HL-60 (cell line): ENCODE results near the gene CYP2R1.

ENCODE experiments used
- DNase-seq, 2 experiments: peaks; one replicate each; pipeline ENCODE4 v3.0.0-alpha.2; 2010 to 2020; ENCODE audit warnings: low read depth in 1 of 2, low spot score in 1 of 2
- H3K27ac ChIP-seq: fragments of 250-450 bp; sonication (Bioruptor Pico); replicated peaks from 2 replicates; pipeline ENCODE4 v1.5.1; 2020; ENCODE audit warnings: mild to moderate bottlenecking, moderate library complexity
- H3K27me3 ChIP-seq: fragments of 250-450 bp; sonication (Bioruptor Pico); 2 replicates; pipeline ENCODE4 v1.5.1; 2021; ENCODE audit warnings: mild to moderate bottlenecking, moderate library complexity; ENCODE audit not compliant: insufficient read depth, poor library complexity, severe bottlenecking
- H3K4me3 ChIP-seq: replicated peaks from 2 replicates; pipeline ENCODE4 v1.5.1; 2011; ENCODE audit warnings: mild to moderate bottlenecking, control low read depth, low read length; ENCODE audit not compliant: insufficient read depth
- CTCF ChIP-seq: IDR thresholded peaks from one replicate; pipeline ENCODE4 v1.5.1; 2011; ENCODE audit warnings: low read length, control low read depth, inconsistent platforms; ENCODE audit not compliant: insufficient read depth
- GABPA ChIP-seq: IDR thresholded peaks from 2 replicates; pipeline ENCODE4 v1.6.1; 2012; ENCODE audit warnings: low read depth
- POLR2AphosphoS5 ChIP-seq: IDR thresholded peaks from 2 replicates; pipeline ENCODE4 v1.6.1; 2012; ENCODE audit warnings: low read depth
- REST ChIP-seq: IDR thresholded peaks from 2 replicates; pipeline ENCODE4 v1.6.1; 2012; ENCODE audit warnings: low read depth; ENCODE audit not compliant: insufficient replicate concordance
- SPI1 ChIP-seq: IDR thresholded peaks from 2 replicates; pipeline ENCODE4 v1.6.1; 2012; ENCODE audit warnings: low read depth, mild to moderate bottlenecking, borderline replicate concordance

Gene CYP2R1

DNA sequence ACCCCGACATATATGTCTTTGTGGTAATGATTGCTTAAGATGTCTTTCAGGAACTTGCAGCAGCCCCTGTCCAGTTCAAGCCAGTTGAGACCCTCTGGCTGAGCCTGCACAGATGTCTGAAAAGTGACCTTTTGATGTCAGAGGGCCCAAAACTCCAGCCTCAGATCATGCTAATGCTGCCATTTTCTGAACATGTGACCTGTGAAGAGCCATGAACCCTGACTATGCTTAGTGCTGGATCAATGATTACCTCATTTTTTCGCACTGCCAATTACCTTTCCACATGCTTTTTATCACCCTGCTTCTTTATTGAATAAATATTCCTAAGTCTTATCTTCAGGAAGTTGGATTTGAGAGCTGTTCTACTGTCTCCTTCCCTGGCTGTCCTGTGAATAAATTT is 6.9 kb upstream of the CYP2R1 start:
- no peak overlapping the region for H3K4me3 ChIP-seq
- TF ChIP-seq POLR2AphosphoS5 (no peak), SPI1 (no peak), REST (no peak), CTCF (no peak), GABPA (no peak)
- DNase-seq: no peak
- H3K27me3 ChIP-seq: no peaks in the 10 kb centered on the region
- no peak overlapping the region; the same call in 1 of the 2 replicates for H3K27ac ChIP-seq

GRCh38 chr11:14898355-14898754 is 6.3 kb upstream of the CYP2R1 start:
- no peak for DNase-seq
- no peak overlapping the region; the same call in 1 of the 2 replicates for H3K27ac ChIP-seq
- TF ChIP-seq SPI1: no peak
- TF ChIP-seq GABPA: no peak
- no peak for TF ChIP-seq REST
- TF ChIP-seq CTCF: no peak
- H3K27me3 ChIP-seq: no peaks in the 10 kb centered on the region
- no peak overlapping the region for H3K4me3 ChIP-seq

- Histone ChIP-seq H3K27ac (peak overlapping the region; percentile 70), H3K4me3 (no peak overlapping the region), H3K27me3 (no peaks in the 10 kb centered on the region)
- TF ChIP-seq CTCF (no peak), SPI1 (peak; percentile 87), REST (no peak), POLR2AphosphoS5 (peak; percentile 84), GABPA (peak; percentile 42; the same call in 1 of the 2 replicates)
- peak; percentile 66 to 93 for DNase-seq
Observed at GRCh38 chr11:14894657-14895598, 2.9 kb upstream of the CYP2R1 start.
